ENCODE results near the gene ORC1. TPM values are rescaled to one million over a fixed set of nuclear protein-coding genes. Genes with fewer than 3 reads are reported as not detected.
A peak's percentile ranks its signal among the peaks of the same experiment; 100 is the strongest.

The ORC1 gene
- 19.5 and 20.1 TPM in 2 replicates for total RNA-seq (2014; rRNA removed; shearing (Covaris generic))

DNA sequence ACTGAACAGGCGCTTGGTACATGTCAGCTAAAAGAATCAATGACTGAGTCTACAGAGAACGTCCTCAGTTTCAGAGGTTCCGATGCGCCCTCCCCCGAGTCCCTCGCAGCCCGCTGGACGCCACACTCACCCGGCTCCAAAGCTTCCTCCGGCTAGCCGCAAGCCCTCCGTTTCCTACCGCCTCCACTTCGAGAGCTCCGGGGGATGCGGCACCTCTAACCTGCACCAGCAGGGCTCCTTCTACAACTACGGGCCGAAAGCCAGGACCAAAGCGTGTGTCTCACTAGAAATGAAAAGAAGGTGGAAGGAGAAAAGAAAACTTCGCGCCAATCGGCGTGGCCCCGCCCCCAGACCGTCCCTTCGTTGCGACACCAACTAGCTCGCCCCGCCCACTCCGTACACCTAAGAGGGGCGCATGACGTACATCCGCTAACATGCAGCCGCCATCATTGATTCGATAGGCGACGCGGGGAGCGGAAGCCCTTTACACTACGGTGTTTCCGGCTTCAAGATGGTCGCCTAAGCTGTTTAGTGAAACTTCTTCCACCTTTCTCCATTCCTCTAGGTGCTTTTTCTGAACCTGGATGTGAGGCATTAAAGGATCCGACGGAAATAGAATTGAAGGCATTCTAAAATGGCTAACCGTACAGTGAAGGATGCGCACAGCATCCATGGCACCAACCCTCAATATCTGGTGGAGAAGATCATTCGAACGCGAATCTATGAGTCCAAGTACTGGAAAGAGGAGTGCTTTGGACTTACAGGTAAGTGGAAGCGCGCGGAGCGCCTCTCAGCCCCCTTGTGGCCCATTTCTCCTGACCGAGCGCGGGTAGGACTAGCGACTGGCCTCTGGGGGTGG is at the start of gene ORC1, which contains the start of gene PRPF38A:
Gene ORC1, minus strand, starts transcription at position 308 of the 859 bp plus-strand sequence. CDS start 2,200 bp downstream, outside the sequence.
Gene PRPF38A, plus strand, starts transcription at position 487 of the 859 bp plus-strand sequence. Its CDS starts 148 bp downstream, at position 635.
- DNase-seq (ENCODE audit: low spot score): peak; percentile 97

DNA sequence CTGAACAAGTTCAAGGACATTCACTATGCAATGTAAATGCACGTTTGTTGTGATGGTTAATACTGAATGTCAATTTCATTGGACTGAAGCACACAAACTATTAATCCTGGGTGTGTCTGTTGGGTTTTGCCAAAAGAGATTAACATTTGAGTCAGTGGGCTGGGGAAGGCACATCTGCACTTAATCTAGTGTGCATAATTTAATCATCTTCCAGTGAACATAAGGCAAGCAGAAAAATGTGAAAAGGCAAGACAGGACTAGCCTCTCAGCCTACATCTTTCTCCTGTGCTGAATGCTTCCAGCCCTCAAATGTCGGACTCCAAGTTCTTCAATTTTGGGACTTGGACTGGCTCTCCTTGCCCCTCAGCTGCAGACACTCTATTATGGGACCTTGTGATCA is 40.2 kb upstream of the ORC1 start:
- no peak for DNase-seq (ENCODE audit: low spot score)

DNA sequence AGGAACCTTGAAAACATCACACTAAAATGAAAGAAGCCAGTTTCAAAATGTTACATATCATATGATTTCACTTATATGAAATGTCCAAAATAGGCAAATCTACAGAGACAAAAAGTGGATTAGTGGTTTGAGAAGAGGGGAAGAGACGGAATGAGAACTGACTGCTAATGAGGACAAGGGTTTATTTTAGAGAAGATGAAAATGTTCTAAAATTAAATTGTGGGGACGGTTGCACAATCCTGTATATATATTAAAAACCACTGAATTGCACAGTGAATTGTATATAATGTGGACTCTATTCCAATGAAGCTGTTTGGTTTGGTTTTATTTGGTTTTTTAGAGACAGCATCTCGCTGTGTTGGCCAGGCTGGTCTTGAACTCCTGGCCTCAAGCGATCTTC is 35.8 kb upstream of the ORC1 start:
- DNase-seq (ENCODE audit: low spot score): no peak

DNA sequence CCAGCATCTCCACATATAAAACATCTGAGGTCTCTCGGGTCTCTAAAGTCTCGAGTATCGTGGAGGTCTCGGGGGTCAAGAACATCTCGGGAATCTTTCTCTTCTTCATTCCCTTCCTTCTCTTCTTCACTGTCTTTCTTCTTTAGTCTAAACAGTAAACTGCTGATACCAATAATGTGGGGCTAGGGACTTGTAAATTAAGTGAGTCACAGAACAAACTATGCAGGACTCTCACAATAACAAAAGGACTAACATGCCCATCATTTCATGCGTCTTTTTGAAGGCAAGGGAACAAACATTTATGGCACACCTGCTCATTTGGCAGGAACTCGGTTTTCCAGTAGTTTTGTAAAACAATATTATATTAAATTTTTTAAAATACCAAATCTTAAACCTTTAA is 32.6 kb upstream of the ORC1 start:
- no peak for DNase-seq (ENCODE audit: low spot score)

DNA sequence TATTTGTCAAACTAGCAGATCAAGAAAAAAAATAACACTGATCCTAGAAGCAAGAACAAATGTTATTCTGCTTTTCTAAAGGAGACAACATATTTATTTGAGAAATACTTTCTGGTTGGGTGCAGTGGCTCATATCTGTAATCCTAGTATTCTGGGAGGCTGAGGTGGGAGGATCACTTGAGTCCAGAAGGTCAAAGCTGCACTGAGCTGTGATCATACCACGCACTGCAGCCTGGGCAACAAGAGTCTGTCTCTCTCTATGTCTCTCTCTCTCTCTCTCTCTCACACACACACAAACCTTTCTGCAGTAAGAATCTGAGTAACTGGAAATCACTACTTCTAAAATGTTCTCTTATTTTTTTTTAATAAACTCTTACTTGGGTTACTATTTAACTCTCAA is 31.4 kb upstream of the ORC1 start:
- no peak for DNase-seq (ENCODE audit: low spot score)

DNA sequence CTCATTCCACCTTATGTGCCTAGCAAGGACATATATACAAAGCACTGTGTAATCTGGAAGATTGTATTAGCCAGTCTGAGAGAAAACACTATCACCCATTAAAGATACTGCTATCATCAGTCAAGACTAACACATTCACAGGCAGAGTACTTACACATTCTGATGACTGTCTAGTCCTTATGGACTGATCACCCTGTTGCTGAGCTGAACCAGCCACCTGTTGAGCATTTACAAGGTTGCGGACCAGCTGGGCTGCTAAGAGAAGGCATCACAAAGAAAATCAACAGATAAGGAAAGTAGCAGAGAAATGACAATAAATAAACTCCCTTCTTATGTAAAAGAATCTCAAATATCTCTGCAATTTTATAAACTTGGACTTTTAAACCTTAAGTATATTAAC is 31.0 kb upstream of the ORC1 start:
- no peak for DNase-seq (ENCODE audit: low spot score)

DNA sequence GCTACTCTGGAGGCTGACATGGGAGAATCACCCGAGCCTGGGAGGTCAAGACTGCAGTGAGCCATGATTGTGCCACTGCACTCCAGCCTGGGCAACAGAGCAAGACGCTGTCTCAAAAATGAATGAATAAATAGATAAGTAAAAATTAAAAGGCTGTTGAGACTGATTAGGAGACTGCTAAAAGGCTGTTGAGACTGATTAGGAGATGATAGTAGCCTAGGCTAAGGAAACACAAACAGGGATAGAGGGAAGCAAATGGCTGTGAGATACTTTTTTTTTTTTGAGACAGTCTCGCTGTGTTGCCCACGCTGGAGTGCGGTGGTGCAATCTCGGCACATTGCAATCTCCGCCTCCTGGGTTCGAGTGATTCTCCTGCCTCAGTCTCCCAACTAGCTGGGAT is 28.6 kb upstream of the ORC1 start:
- DNase-seq (ENCODE audit: low spot score): no peak

DNA sequence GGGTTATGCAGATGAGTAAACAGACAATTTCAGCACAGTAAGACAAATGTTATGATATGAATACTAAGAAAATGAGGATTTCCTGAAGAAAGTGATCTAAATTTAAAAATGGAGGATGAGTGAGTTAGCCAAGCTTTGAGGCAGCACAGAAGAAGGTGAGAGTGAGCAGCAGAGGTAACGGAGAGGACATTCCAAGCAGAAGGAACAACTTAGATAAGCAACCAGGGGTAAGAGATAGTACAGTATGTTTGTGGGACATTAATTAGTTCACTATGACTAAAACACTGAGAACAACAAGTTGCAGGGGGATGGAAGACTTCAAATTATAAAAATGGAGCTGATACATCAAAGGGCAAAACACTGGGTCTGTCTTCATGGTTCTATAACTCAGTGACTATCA is 22.9 kb upstream of the ORC1 start:
- no peak for DNase-seq (ENCODE audit: low spot score)

DNA sequence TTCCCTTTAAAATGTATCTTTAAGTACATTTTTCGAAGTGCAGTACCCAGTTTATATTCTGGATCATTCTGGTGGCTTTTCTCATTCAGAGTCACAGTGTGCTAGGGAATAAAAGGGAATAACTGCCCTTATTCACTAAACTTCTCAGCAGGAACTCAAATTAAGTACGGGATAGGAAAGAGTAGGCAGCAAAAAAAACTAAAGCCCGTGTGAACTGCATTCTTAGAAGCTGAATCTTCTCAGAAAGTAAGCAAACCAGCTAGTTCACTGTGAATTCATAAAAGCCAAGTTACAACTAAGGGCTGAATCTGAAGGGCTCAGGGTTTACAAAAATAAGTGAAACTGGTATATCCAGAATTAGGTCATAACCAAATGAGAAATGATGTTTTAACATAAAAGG is 22.1 kb upstream of the ORC1 start:
- no peak for DNase-seq (ENCODE audit: low spot score)

DNA sequence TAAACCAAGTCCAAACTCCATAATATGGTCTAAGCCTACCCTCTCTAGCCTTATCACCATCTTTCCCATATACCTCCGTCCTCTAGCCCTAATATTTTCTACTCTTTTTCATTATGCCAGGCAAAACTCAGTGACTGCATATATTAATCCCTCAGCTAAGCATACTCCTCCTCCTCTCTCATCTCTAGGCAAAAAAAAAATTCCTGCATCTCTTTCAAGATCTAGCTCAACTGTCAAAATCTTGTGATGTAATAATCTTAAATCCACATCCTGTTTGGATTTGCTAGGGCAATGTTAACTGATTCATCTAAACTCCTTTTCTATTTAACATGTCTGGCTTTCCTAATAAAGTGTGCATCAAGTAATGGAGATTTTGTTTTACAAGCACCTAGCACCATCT is 20.6 kb upstream of the ORC1 start:
- no peak for DNase-seq (ENCODE audit: low spot score)

DNA sequence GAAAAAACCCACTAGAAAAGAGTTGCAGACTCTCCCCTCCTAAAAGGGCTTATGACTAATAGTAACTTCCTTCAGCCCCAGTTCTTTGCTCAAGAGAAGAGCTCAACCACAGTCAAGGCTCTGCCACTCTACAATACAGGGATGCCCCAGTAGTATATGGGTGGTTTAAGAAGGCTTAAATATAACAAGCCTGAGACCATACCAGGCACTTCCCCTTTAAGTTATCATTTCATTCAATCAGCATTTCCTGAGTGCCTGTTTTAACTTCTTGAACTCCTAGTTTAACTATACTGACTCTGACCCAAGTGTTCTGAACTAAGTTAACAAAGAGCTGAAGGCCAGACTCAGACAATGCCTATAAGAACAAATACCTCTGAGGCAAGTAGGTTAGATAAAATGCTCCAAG is 20.0 kb upstream of the ORC1 start:
- DNase-seq (ENCODE audit: low spot score): no peak

DNA sequence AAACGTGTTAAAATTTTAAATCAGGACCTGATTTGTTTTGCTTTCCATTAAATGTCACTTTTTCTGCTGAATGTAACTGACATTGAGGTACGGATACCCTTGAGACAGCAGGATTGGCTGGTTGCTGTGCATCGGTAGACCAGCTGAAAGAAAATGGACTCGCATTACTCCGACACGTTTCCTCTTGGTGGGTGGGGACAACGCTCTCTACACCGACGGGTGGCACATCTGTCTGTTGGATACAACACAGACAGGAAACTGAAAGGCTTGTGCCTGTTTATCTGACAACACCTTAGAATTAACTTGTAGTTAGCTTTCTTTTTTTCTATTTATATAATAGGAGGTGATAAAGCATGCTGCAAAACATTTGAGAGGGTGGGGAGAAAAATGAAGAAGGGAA is 19.5 kb upstream of the ORC1 start:
- no peak for DNase-seq (ENCODE audit: low spot score)

DNA sequence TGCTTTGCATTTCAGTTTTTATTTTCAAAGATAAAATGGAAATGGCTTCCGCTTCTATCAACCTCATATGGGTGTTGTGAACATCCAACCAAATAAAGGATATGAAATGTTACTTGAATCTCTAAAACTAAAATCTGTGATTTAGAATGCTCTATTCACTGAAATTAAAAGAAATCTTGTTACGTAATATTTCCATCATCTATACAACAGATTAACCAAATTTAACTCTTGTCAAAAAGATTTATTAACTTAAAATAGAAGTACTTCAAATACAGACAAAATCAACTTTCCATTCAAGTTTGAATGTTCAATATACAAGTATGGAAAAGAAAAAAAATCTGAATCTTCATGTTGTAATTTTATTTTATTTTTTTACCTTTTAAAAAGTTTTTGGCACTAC is 18.8 kb upstream of the ORC1 start:
- no peak for DNase-seq (ENCODE audit: low spot score)

DNA sequence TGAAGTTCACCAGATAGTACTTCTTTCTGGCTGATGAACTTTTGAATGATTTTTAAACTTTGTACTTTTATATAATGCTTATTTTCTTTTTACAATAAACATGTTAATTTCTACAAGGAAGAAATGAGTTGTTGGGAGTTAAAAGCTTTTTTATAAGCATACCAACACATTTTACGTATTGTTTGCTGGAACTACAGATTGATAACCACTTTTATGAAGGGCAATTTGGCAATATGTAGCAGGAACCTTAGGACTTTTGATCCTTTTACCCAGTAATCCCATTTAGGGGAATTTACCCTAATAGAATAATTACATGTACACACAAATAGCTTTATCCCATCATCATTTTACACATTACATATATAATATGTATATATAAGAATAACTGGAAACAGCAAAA is 16.5 kb upstream of the ORC1 start:
- no peak for DNase-seq (ENCODE audit: low spot score)

DNA sequence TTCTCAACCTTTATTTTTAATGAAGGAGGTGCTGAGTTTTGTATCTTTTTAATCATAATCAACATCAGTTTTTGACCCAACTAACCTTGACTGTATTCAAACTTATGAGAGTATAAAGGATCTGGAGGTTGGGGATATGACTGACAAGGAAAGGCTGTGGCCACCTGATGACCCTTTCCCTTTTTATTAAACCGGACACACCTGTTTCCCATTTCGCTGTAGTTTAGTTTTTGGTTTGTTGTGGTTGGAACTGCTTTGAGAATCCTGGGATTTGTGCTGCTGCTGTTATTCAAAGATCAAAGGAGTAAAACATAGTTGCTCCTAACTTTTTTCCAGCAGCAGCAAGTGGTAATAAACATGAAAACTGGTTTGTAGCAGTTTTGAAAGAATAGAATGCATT is 12.6 kb upstream of the ORC1 start:
- no peak for DNase-seq (ENCODE audit: low spot score)

DNA sequence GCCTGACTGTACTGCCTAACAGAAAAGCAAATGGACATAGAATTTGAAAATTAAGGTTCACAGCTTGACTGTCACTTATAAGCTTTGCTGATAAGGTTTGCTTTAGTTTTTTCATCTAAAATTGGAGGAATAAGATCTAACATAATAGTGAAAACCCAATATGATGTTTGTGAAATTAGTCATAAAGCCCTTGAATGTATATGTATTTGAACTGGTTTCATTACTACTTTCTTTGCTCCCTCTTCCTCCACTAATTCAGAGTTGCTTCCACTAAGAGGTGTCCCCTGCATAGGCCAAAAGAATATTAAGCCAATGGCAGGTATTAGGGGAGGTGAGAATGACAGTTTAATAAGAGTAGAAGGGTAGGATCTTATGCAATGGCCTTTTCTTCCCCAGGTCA is 10.7 kb upstream of the ORC1 start:
- no peak for DNase-seq (ENCODE audit: low spot score)

DNA sequence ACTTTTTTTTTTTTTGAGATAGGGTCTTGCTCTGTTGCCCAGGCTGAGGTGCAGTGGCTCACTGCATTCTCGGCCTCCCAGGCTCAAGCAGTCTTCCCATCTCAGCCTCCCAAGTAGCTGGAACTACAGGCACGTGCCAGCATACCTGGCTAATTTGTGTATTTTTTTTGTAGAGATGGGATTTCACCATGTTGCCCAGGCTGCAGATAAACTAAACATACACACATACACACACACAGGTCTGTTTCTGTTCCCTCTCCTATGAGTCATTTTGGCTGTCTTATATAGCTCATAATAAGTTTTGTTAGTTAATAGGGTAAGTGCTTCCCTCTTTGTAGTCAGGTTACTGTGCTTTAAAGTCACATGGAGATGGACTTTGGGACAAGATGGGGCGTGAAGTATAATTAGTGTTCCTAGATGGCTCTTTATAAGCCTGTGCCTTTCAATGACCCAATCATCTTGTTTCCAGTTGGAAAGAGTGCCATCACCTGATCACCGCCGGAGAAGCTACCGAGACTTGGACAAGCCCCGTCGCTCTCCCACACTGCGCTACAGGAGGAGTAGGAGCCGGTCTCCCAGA is 9.3 kb upstream of the ORC1 start:
- DNase-seq (ENCODE audit: low spot score): no peak

DNA sequence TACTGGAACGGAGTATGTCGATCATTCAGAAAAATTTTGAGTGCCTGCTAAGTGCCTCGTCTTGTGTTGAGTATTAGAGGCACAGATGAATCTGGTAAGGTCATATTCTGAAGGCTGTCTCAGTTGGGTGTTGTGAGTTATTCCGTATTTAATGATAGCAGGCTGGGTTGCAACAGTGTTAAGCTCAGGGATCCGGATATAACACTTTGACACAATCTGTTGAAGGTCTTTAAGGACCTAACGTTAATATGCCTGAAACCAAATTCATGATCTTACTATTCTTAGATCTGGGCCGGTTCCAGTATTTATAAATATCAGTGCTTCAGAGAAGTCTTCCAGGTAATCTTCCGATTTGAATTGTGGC is 734 bp upstream of the ORC1 start:
- no peak for DNase-seq (ENCODE audit: low spot score)

DNA sequence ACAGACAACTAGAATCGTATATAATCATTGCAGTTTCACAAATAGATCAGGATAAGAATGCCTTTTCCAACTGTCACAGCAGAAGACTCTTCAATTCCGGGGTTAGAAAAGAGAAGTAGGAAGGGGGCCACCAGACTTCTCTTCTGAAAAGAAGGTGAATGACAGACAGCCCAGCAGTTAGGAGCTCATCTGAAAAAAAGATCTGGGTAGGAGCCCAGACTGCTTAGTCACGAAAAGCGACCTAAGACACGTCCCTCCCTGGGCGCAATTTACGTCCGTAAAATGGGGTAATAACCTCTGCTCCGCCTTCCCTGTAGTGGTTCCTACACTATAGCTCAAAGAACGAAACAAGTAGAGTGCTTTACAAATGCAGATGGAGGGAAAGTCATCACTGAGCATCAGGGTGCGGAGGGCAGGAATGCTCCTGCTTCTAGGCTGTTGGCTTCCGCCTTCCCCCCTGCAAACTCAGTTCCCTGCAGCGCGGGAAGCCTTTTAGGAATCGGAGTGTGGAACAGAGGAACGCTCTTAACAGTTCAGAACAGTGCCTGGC is 582 bp downstream of the ORC1 start:
- DNase-seq (ENCODE audit: low spot score): no peak

DNA sequence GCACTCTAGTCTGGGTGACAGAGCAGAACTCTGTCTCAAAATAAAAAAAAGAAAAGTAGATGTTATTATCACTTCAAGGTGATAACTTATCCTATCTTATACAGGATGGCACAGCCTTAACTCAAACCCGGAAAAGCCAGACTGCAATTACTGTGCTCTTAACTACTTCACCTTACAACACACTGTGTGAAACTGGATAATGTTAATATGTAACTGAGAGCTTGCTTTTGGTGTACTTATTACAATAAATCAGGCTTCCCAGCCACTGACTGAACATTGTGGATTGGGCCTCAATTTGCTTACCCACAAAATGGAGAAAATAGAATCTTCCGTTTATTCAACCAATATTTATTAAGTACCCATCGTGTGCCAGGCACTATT is 1.4 kb downstream of the ORC1 start:
- peak; percentile 18 for DNase-seq (ENCODE audit: low spot score)

DNA sequence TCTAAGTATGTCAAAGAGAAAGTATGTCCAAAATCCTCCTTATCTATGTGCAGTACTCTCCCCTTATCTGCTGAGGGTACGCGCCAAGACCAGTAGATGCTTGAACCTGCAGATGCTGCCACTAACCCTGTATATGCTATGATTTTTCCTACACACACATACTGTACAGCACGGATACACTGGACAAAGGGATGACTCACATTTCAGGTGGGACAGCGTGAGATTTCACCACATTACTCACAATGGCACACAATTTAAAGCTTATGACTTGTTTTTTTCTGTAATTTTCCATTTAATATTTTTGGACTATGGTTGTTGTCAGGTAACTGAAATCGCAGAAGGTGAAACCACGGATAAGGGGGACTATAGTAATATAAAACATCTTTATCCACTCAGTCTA is 4.1 kb downstream of the ORC1 start:
- DNase-seq (ENCODE audit: low spot score): no peak

DNA sequence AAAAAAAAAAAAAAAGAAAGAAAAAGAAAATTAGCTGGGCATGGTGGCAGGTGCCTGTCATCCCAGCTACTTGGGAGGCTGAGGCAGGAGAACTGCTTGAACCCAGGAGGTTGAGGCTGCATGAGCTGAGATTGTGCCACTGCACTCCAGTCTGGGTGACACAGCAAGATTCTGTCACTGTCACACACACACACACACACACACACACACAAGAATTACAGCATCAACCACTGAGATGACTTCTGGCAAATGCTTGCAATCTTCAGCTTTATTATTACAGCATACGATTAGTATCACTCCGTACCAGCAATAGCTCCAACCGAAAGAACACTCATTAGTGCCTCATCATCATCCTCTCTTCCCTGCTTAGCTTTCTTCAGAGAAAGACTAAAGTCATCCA is 4.6 kb downstream of the ORC1 start:
- DNase-seq (ENCODE audit: low spot score): no peak

DNA sequence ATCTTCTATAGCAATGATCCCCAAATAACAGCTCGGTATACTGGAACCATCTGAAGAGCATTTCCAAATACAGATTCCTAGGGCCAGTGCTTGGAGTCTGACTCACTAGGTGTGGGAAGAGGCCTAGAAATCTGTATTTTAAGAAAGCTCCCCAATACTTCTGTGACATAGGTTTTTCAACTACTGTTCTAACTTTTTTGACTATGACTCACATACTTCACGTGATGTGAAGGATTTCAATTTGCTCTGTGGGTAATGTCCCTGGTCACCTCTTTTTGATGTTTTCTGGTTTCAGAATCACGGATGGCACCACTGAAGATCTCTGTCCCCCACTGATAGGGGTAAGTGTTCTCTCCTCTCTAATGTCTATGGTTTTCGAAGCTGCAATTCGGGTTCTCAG is 11.0 kb downstream of the ORC1 start:
- no peak for DNase-seq (ENCODE audit: low spot score)
